Naive thymus-derived CD8-positive, alpha-beta T cell (primary cell): ENCODE results near the gene ATP5F1C. TPM values are rescaled to one million over a fixed set of nuclear protein-coding genes. Genes with fewer than 3 reads are reported as not detected.
"Not testable (repeated sequence)": the region's sequence is repeated elsewhere in the genome, so short reads cannot be mapped to it uniquely, and the experiment has no call there.

Experiments used
- ATAC-seq, 2 donors: fragments of 150-1000 bp; cut with Tn5 transposase in 1 of 2; sonication (Bioruptor Pico), chemical (Tn5 transposase) in 1 of 2; 1 replicate in 1 of 2; 2 replicates in 1 of 2; pipeline ENCODE4 v1.10.0; 2021; ENCODE audit warnings: mild to moderate bottlenecking in 2 of 2, moderate library complexity in 2 of 2
- POLR2A ChIA-PET: fragments of 350-600 bp; sonication (Branson Sonifier 250); formaldehyde crosslinking; loops from one replicate; lab custom pipeline; 2021; ENCODE audit warnings: antibody characterized with exemption; lab: Charles Lee
- DNase-seq, 10 donors: peaks; one replicate each; pipeline versions ENCODE4 v3.0.0 to v3.0.0-alpha.2; 2020 to 2022
- H3K27ac Mint-ChIP-seq, 10 donors: one replicate each; pipeline ENCODE4 v1.8.0; 2020 to 2022; ENCODE audit warnings: mild to moderate bottlenecking in 10 of 10, mixed read lengths in 10 of 10, moderate library complexity in 4 of 10, inconsistent platforms in 1 of 10
- H3K27me3 Mint-ChIP-seq, 5 donors: one replicate each; pipeline ENCODE4 v1.8.0; 2021 to 2022; ENCODE audit warnings: mixed read lengths in 5 of 5
- H3K36me3 Mint-ChIP-seq, 3 donors: one replicate each; pipeline ENCODE4 v1.8.0; 2020 to 2022; ENCODE audit warnings: mixed read lengths in 3 of 3, mild to moderate bottlenecking in 2 of 3, inconsistent platforms in 1 of 3
- H3K4me1 Mint-ChIP-seq, 4 donors: one replicate each; pipeline ENCODE4 v1.8.0; 2021 to 2022; ENCODE audit warnings: mixed read lengths in 4 of 4
- H3K4me3 Mint-ChIP-seq, 10 donors: one replicate each; pipeline ENCODE4 v1.8.0; 2020 to 2022; ENCODE audit warnings: mild to moderate bottlenecking in 10 of 10, mixed read lengths in 10 of 10, moderate library complexity in 6 of 10, inconsistent platforms in 1 of 10
- H3K9me3 Mint-ChIP-seq, 9 donors: one replicate each; pipeline ENCODE4 v1.8.0; 2020 to 2022; ENCODE audit warnings: mixed read lengths in 9 of 9, mild to moderate bottlenecking in 3 of 9, inconsistent platforms in 1 of 9, moderate library complexity in 1 of 9
- polyA plus RNA-seq, 3 donors: library from polyadenylated mRNA; unstranded; fragments of 300-500 nt; fragmentation: Illumina TruSeq; gene quantifications; one replicate each; pipeline ENCODE4 v1.2.3, GENCODE V29; 2021
- total RNA-seq, 8 experiments: library from RNA in 2 of 8; stranded (reverse) in 2 of 8; gene quantifications; one replicate each; pipeline ENCODE4 v1.2.3 and lab custom pipeline; 2021 to 2026

Gene ATP5F1C
- total RNA-seq (100 to 1,000 TPM; 159 to 167 TPM), polyA plus RNA-seq (100 to 1,000 TPM; 338 to 486 (median 458) TPM), total RNA-seq (lab: John Stamatoyannopoulos, UW) (71.4 to 211 (median 103) reads per million in 6 experiments)

- H3K4me3 Mint-ChIP-seq = no peak within 1 kb of the TSS
- no peaks in the 10 kb centered on the region for H3K27me3 Mint-ChIP-seq
- no peak within 1 kb of the TSS for H3K27ac Mint-ChIP-seq
- peak; percentile 94 to 98 (median 97) for DNase-seq
- peaks cover 32 to 73% (median 68%) of the 10 kb centered on the region in 4 donors for H3K4me1 Mint-ChIP-seq
- ATAC-seq = peak; percentile 92 to 94
- POLR2A ChIA-PET = interaction anchor here (0.6 to 3.5 kb wide), 10 partner anchors 9 to 278 kb away, joined by 3 to 89 read pairs (median 4); partner anchors contain the start of gene TAF3
- peaks cover 0 to 26% (median 9%) of the 10 kb centered on the region in 3 donors for H3K36me3 Mint-ChIP-seq
- H3K9me3 Mint-ChIP-seq = no peaks in the 10 kb centered on the region
These were observed at the start of gene ATP5F1C, which contains the start of gene KIN for GRCh38 chr10:7787857-7788638. TSS of gene ATP5F1C (plus strand) at chr10:7788177. CDS start at chr10:7788208, 31 bp downstream. TSS of gene KIN (minus strand) at chr10:7787993. CDS start at chr10:7787933, 60 bp downstream.

- no peaks in the 10 kb centered on the region for H3K9me3 Mint-ChIP-seq
- H3K27ac Mint-ChIP-seq = no peak overlapping the region
- no peaks in the 10 kb centered on the region for H3K36me3 Mint-ChIP-seq
- no peak overlapping the region for H3K4me3 Mint-ChIP-seq
- peaks cover 0 to 3% (median 1%) of the 10 kb centered on the region in 5 donors for H3K27me3 Mint-ChIP-seq
- no peak for ATAC-seq
- POLR2A ChIA-PET = no interaction called here
- H3K4me1 Mint-ChIP-seq = no peaks in the 10 kb centered on the region
- DNase-seq = no peak
These were observed 49.2 kb upstream of the ATP5F1C start for GRCh38 chr10:7738536-7739407.

- Mint-ChIP-seq H3K27ac (no peak overlapping the region), H3K27me3 (no peaks in the 10 kb centered on the region), H3K36me3 (no peaks in the 10 kb centered on the region), H3K9me3 (no peaks in the 10 kb centered on the region), H3K4me1 (peaks cover 0 to 2% (median 0%) of the 10 kb centered on the region in 4 donors), H3K4me3 (no peak overlapping the region)
- no peak for DNase-seq
- POLR2A ChIA-PET = no interaction called here
- no peak for ATAC-seq
These were observed 43.7 kb upstream of the ATP5F1C start for GRCh38 chr10:7744307-7744706.

- H3K4me1 Mint-ChIP-seq, DNase-seq, ATAC-seq, H3K27me3 Mint-ChIP-seq, H3K4me3 Mint-ChIP-seq, POLR2A ChIA-PET, H3K9me3 Mint-ChIP-seq: not testable (repeated sequence)
- peaks cover 9 to 32% (median 10%) of the 10 kb centered on the region in 3 donors for H3K36me3 Mint-ChIP-seq
- peak overlapping the region in 1 of 10 donors; percentile 33 for H3K27ac Mint-ChIP-seq
These were observed 39.3 kb upstream of the ATP5F1C start for GRCh38 chr10:7748637-7749036.

- ATAC-seq (no peak), DNase-seq (no peak)
- H3K27ac Mint-ChIP-seq = no peak overlapping the region
- H3K4me3 Mint-ChIP-seq = no peak overlapping the region
- POLR2A ChIA-PET = no interaction called here
- peaks cover 0 to 2% (median 0%) of the 10 kb centered on the region in 4 donors for H3K4me1 Mint-ChIP-seq
- peaks cover 9 to 46% (median 13%) of the 10 kb centered on the region in 3 donors for H3K36me3 Mint-ChIP-seq
- H3K9me3 Mint-ChIP-seq = no peaks in the 10 kb centered on the region
- H3K27me3 Mint-ChIP-seq = no peaks in the 10 kb centered on the region
These were observed 37.8 kb upstream of the ATP5F1C start for GRCh38 chr10:7750222-7750621.

GRCh38 chr10:7752251-7752650 lies 35.7 kb upstream of the ATP5F1C start:
- Mint-ChIP-seq H3K4me1 (no peaks in the 10 kb centered on the region), H3K27ac (no peak overlapping the region), H3K36me3 (peaks cover 9 to 62% (median 21%) of the 10 kb centered on the region in 3 donors), H3K9me3 (no peaks in the 10 kb centered on the region), H3K27me3 (no peaks in the 10 kb centered on the region), H3K4me3 (no peak overlapping the region)
- no peak for ATAC-seq
- no peak for DNase-seq
- POLR2A ChIA-PET = interaction anchor here (0.6 kb wide), 1 partner anchor 245 kb away, joined by 7 read pairs; no protein-coding TSS in a partner anchor

- POLR2A ChIA-PET = no interaction called here
- DNase-seq (no peak), ATAC-seq (no peak)
- Mint-ChIP-seq H3K4me3 (no peak overlapping the region), H3K36me3 (peaks cover 9 to 83% (median 31%) of the 10 kb centered on the region in 3 donors), H3K27ac (no peak overlapping the region), H3K27me3 (no peaks in the 10 kb centered on the region), H3K4me1 (no peaks in the 10 kb centered on the region), H3K9me3 (no peaks in the 10 kb centered on the region)
These were observed 32.9 kb upstream of the ATP5F1C start for GRCh38 chr10:7755103-7755502.

GRCh38 chr10:7756360-7756992 lies 31.5 kb upstream of the ATP5F1C start:
- Mint-ChIP-seq H3K27ac (peak overlapping the region in 3 of 10 donors; percentile 45 to 67 (median 47)), H3K4me3 (no peak overlapping the region), H3K27me3 (no peaks in the 10 kb centered on the region), H3K4me1 (no peaks in the 10 kb centered on the region), H3K9me3 (no peaks in the 10 kb centered on the region), H3K36me3 (peaks cover 9 to 87% (median 34%) of the 10 kb centered on the region in 3 donors)
- peak in 3 of 10 donors; percentile 2 to 13 (median 12) for DNase-seq
- ATAC-seq = no peak
- POLR2A ChIA-PET = no interaction called here

GRCh38 chr10:7763929-7764328 lies 24.0 kb upstream of the ATP5F1C start:
- ATAC-seq (no peak), DNase-seq (no peak)
- H3K4me3 Mint-ChIP-seq = no peak overlapping the region
- H3K9me3 Mint-ChIP-seq = no peaks in the 10 kb centered on the region
- H3K27me3 Mint-ChIP-seq = no peaks in the 10 kb centered on the region
- no peak overlapping the region for H3K27ac Mint-ChIP-seq
- POLR2A ChIA-PET = no interaction called here
- peaks cover 0 to 89% (median 30%) of the 10 kb centered on the region in 3 donors for H3K36me3 Mint-ChIP-seq
- peaks cover 0 to 3% (median 0%) of the 10 kb centered on the region in 4 donors for H3K4me1 Mint-ChIP-seq

GRCh38 chr10:7766241-7766640 lies 21.7 kb upstream of the ATP5F1C start:
- no peak overlapping the region for H3K27ac Mint-ChIP-seq
- ATAC-seq (no peak), DNase-seq (no peak)
- H3K36me3 Mint-ChIP-seq = peaks cover 0 to 91% (median 29%) of the 10 kb centered on the region in 3 donors
- POLR2A ChIA-PET = no interaction called here
- no peak overlapping the region for H3K4me3 Mint-ChIP-seq
- H3K9me3 Mint-ChIP-seq = no peaks in the 10 kb centered on the region
- H3K4me1 Mint-ChIP-seq = peaks cover 0 to 3% (median 0%) of the 10 kb centered on the region in 4 donors
- no peaks in the 10 kb centered on the region for H3K27me3 Mint-ChIP-seq

- no peak overlapping the region for H3K4me3 Mint-ChIP-seq
- H3K36me3 Mint-ChIP-seq = peaks cover 0 to 92% (median 24%) of the 10 kb centered on the region in 3 donors
- POLR2A ChIA-PET = no interaction called here
- H3K27me3 Mint-ChIP-seq = no peaks in the 10 kb centered on the region
- H3K27ac Mint-ChIP-seq = no peak overlapping the region
- DNase-seq (no peak), ATAC-seq (no peak)
- no peaks in the 10 kb centered on the region for H3K9me3 Mint-ChIP-seq
- peaks cover 0 to 3% (median 0%) of the 10 kb centered on the region in 4 donors for H3K4me1 Mint-ChIP-seq
These were observed 20.8 kb upstream of the ATP5F1C start for GRCh38 chr10:7767209-7767608.

- DNase-seq (no peak), ATAC-seq (no peak)
- H3K9me3 Mint-ChIP-seq = no peaks in the 10 kb centered on the region
- peaks cover 0 to 93% (median 22%) of the 10 kb centered on the region in 3 donors for H3K36me3 Mint-ChIP-seq
- H3K27ac Mint-ChIP-seq = no peak overlapping the region
- H3K4me1 Mint-ChIP-seq = peaks cover 0 to 3% (median 0%) of the 10 kb centered on the region in 4 donors
- no peak overlapping the region for H3K4me3 Mint-ChIP-seq
- POLR2A ChIA-PET = no interaction called here
- H3K27me3 Mint-ChIP-seq = no peaks in the 10 kb centered on the region
These were observed 19.6 kb upstream of the ATP5F1C start for GRCh38 chr10:7768417-7768816.
